Endodermal cell (in vitro differentiated cells): ENCODE results near the gene DGCR6L. TPM values are rescaled to one million over a fixed set of nuclear protein-coding genes. Genes with fewer than 3 reads are reported as not detected.
"Not testable (repeated sequence)": the region's sequence is repeated elsewhere in the genome, so short reads cannot be mapped to it uniquely, and the experiment has no call there.

Experiments used
- DNase-seq: peaks from one replicate; pipeline ENCODE4 v3.0.0-alpha.2; 2017
- H3K27ac ChIP-seq: 2 replicates; pipeline ENCODE4 v1.5.1; 2013; ENCODE audit warnings: mild to moderate bottlenecking, low read depth, low read length, moderate library complexity
- H3K27me3 ChIP-seq: 2 replicates; pipeline ENCODE4 v1.6.1; 2013; ENCODE audit warnings: mild to moderate bottlenecking, low read length, moderate library complexity; ENCODE audit not compliant: insufficient read depth, control insufficient read depth, poor library complexity, severe bottlenecking
- H3K36me3 ChIP-seq: 2 replicates; pipeline ENCODE4 v1.7.0; 2013; ENCODE audit warnings: mild to moderate bottlenecking, low read length, moderate library complexity; ENCODE audit not compliant: control insufficient read depth, insufficient read depth
- H3K4me1 ChIP-seq: one replicate; pipeline ENCODE4 v1.7.0; 2013; ENCODE audit warnings: low read length; ENCODE audit not compliant: control insufficient read depth, insufficient read depth
- H3K4me3 ChIP-seq: 2 replicates; pipeline ENCODE4 v1.5.1; 2013; ENCODE audit warnings: mild to moderate bottlenecking, low read length, moderate library complexity
- H3K9ac ChIP-seq: 2 replicates; pipeline ENCODE4 v1.6.1; 2013; ENCODE audit warnings: mild to moderate bottlenecking, low read length, moderate library complexity; ENCODE audit not compliant: poor library complexity, severe bottlenecking; ENCODE audit errors: extremely low read depth
- H3K9me3 ChIP-seq: 2 replicates; pipeline ENCODE4 v1.6.1; 2013; ENCODE audit warnings: mild to moderate bottlenecking, low read length, moderate library complexity; ENCODE audit not compliant: control insufficient read depth
- H3K27ac Mint-ChIP-seq: 2 replicates; pipeline ENCODE4 v1.8.0; 2020; ENCODE audit warnings: mixed read lengths
- H3K27me3 Mint-ChIP-seq: 2 replicates; pipeline ENCODE4 v1.8.0; 2021; ENCODE audit warnings: mild to moderate bottlenecking, mixed read lengths; ENCODE audit not compliant: insufficient read depth
- H3K36me3 Mint-ChIP-seq: 2 replicates; pipeline ENCODE4 v1.8.0; 2020; ENCODE audit warnings: low read depth, mixed read lengths
- H3K4me1 Mint-ChIP-seq: 2 replicates; pipeline ENCODE4 v1.8.0; 2020; ENCODE audit warnings: mixed read lengths
- H3K4me3 Mint-ChIP-seq: 2 replicates; pipeline ENCODE4 v1.8.0; 2020; ENCODE audit warnings: mild to moderate bottlenecking, moderate library complexity, mixed read lengths
- H3K9me3 Mint-ChIP-seq: 2 replicates; pipeline ENCODE4 v1.8.0; 2020; ENCODE audit warnings: mild to moderate bottlenecking, mixed read lengths
- WGBS, 2 experiments: methylation state at CpG; one replicate each; pipeline versions ENCODE4 v1.1.5 to v1.1.7; 2013; ENCODE audit warnings: missing lambda C conversion rate in 2 of 2, mixed read lengths in 1 of 2; ENCODE audit not compliant: insufficient coverage in 1 of 2, insufficient read length in 1 of 2; 5-methylcytosine and 5-hydroxymethylcytosine counted together
- total RNA-seq, 2 donors: library from RNA; stranded (reverse); fragmentation: NEBNext Ultra II Directional in 1 of 2; extraction: Animal tissue kit (Norgen Biotek cat#: 25700) in 1 of 2; gene quantifications; 2 replicates in 1 of 2; 3 replicates in 1 of 2; pipeline ENCODE4 v1.2.1, GENCODE V29; 2021

DGCR6L gene
- total RNA-seq, 2 donors from 2014 or later = 51.3 to 53.7 TPM

- not testable (repeated sequence) for H3K4me1 Mint-ChIP-seq, H3K4me3 Mint-ChIP-seq, H3K9me3 ChIP-seq, H3K4me1 ChIP-seq, H3K27ac Mint-ChIP-seq, H3K36me3 Mint-ChIP-seq, H3K9me3 Mint-ChIP-seq, H3K9ac ChIP-seq, H3K27me3 Mint-ChIP-seq, H3K36me3 ChIP-seq, H3K27ac ChIP-seq, H3K27me3 ChIP-seq, H3K4me3 ChIP-seq
- peak; percentile 10 for DNase-seq
- WGBS, 2 experiments = 93 to 94% methylated on average over 42 to 54 of the region's 54 CpGs
Observed at GRCh38 chr22:20361752-20362229, 41.9 kb upstream of the DGCR6L start.

- H3K4me3 ChIP-seq, H3K4me1 ChIP-seq, H3K9me3 Mint-ChIP-seq, H3K36me3 Mint-ChIP-seq, H3K27me3 ChIP-seq, H3K27me3 Mint-ChIP-seq, H3K4me3 Mint-ChIP-seq, H3K9me3 ChIP-seq, H3K9ac ChIP-seq, H3K36me3 ChIP-seq, H3K27ac Mint-ChIP-seq, H3K4me1 Mint-ChIP-seq, H3K27ac ChIP-seq: not testable (repeated sequence)
- DNase-seq = peak; percentile 10
- 96 to 97% methylated on average over 40 to 71 of the region's 145 CpGs for WGBS, 2 experiments
Observed at GRCh38 chr22:20360866-20361751, 41.2 kb upstream of the DGCR6L start.

- not testable (repeated sequence) for H3K36me3 ChIP-seq, H3K9me3 ChIP-seq, H3K4me1 ChIP-seq, H3K4me1 Mint-ChIP-seq, H3K9me3 Mint-ChIP-seq, H3K4me3 ChIP-seq, H3K27me3 Mint-ChIP-seq, H3K4me3 Mint-ChIP-seq, H3K9ac ChIP-seq, H3K36me3 Mint-ChIP-seq, H3K27ac Mint-ChIP-seq, H3K27ac ChIP-seq, H3K27me3 ChIP-seq
- DNase-seq = peak; percentile 3
- whole genome bisulfite sequencing, 2 experiments = 91 to 96% methylated on average over 26 to 53 of the region's 60 CpGs
Observed at GRCh38 chr22:20360261-20360660, 40.4 kb upstream of the DGCR6L start.

GRCh38 chr22:20358503-20359239, 38.8 kb upstream of the DGCR6L start:
- H3K9me3 Mint-ChIP-seq, H3K27ac Mint-ChIP-seq, H3K27me3 ChIP-seq, H3K4me3 Mint-ChIP-seq, H3K27ac ChIP-seq, H3K9ac ChIP-seq, H3K27me3 Mint-ChIP-seq, H3K36me3 ChIP-seq, H3K9me3 ChIP-seq, H3K4me1 Mint-ChIP-seq, H3K36me3 Mint-ChIP-seq, H3K4me3 ChIP-seq, H3K4me1 ChIP-seq: not testable (repeated sequence)
- WGBS, 2 experiments = 96% methylated on average over 42 of the region's 103 CpGs; no CpG with 5 or more reads in 1 of the 2 experiments
- peak; percentile 3 for DNase-seq

GRCh38 chr22:20357967-20358366, 38.1 kb upstream of the DGCR6L start:
- not testable (repeated sequence) for DNase-seq, H3K4me1 Mint-ChIP-seq, H3K4me1 ChIP-seq, H3K4me3 Mint-ChIP-seq, H3K36me3 Mint-ChIP-seq, H3K36me3 ChIP-seq, H3K27me3 Mint-ChIP-seq, H3K9me3 ChIP-seq, H3K27ac Mint-ChIP-seq, H3K9ac ChIP-seq, H3K27ac ChIP-seq, H3K9me3 Mint-ChIP-seq, H3K4me3 ChIP-seq, H3K27me3 ChIP-seq
- 94 to 97% methylated on average over 29 to 40 of the region's 70 CpGs for WGBS, 2 experiments

- H3K4me1 Mint-ChIP-seq, DNase-seq, H3K9me3 Mint-ChIP-seq, H3K27me3 Mint-ChIP-seq, H3K36me3 Mint-ChIP-seq, H3K4me3 ChIP-seq, H3K27ac ChIP-seq, H3K4me1 ChIP-seq, H3K9ac ChIP-seq, H3K4me3 Mint-ChIP-seq, H3K27ac Mint-ChIP-seq, H3K27me3 ChIP-seq, H3K36me3 ChIP-seq, H3K9me3 ChIP-seq: not testable (repeated sequence)
- WGBS, 2 experiments = 96 to 98% methylated on average over 12 to 34 of the region's 66 CpGs
Observed at GRCh38 chr22:20356906-20357305, 37.0 kb upstream of the DGCR6L start.
